Tibial nerve (tissue), 4 donors: ENCODE measurements around the gene MET.

Experiments used
- EP300 ChIP-seq, 2 donors: sonication (generic); formaldehyde crosslinking; IDR thresholded peaks; one replicate each; pipeline ENCODE4 v1.6.1; 2017; ENCODE audit warnings: antibody characterized with exemption in 2 of 2, mild to moderate bottlenecking in 1 of 2
- POLR2A ChIP-seq, 2 donors: fragments of 450-650 bp; IDR thresholded peaks; one replicate each; pipeline ENCODE4 v1.6.1; 2017; ENCODE audit warnings: antibody characterized with exemption in 2 of 2, mild to moderate bottlenecking in 2 of 2, moderate library complexity in 2 of 2
- TF ChIP-seq, protein P1 (sequence below), 5 experiments: fragments of 200-600 bp in 3 of 5; fragments of 450-650 bp in 2 of 5; sonication (generic) in 3 of 5; IDR thresholded peaks; one replicate each; pipeline ENCODE4 v1.5.1; 2016 to 2019; ENCODE audit warnings: antibody characterized with exemption in 5 of 5, mild to moderate bottlenecking in 3 of 5, moderate library complexity in 2 of 5

DNA sequence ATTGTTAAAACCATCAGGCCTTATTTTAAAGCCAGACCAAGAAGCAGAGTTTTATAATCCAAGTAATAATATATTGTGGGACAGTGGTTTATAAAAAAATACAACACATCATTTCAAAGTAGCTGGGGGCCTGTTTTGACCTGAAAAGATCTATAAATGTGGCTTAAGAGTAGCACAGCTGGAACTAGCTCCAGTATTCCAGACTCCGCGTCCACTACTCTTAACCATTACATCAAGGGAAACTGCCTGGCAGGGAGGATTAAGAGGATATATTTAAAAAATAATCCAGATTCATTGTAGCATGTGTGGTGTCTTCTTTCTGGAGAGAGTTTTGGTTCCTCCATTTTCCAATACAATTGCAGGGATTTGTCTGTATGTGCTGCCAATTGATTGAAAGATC lies 67.3 kb downstream of the MET start:
- TF ChIP-seq, protein P1, sequence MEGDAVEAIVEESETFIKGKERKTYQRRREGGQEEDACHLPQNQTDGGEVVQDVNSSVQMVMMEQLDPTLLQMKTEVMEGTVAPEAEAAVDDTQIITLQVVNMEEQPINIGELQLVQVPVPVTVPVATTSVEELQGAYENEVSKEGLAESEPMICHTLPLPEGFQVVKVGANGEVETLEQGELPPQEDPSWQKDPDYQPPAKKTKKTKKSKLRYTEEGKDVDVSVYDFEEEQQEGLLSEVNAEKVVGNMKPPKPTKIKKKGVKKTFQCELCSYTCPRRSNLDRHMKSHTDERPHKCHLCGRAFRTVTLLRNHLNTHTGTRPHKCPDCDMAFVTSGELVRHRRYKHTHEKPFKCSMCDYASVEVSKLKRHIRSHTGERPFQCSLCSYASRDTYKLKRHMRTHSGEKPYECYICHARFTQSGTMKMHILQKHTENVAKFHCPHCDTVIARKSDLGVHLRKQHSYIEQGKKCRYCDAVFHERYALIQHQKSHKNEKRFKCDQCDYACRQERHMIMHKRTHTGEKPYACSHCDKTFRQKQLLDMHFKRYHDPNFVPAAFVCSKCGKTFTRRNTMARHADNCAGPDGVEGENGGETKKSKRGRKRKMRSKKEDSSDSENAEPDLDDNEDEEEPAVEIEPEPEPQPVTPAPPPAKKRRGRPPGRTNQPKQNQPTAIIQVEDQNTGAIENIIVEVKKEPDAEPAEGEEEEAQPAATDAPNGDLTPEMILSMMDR (IDR thresholded peaks at IDR 0.05): no peak
- TF ChIP-seq POLR2A (IDR thresholded peaks at IDR 0.05): no peak
- no peak for TF ChIP-seq EP300 (IDR thresholded peaks at IDR 0.05)
